NK-92 (cell line): Measurements from ENCODE around the gene PCBP3.

Experiments used
- DNase-seq: peaks from one replicate; lab custom pipeline; 2025; ENCODE audit not compliant: unreplicated experiment; lab: John Stamatoyannopoulos, UW

The PCBP3 gene

GRCh38 chr21:45778686-45779085 is 135.2 kb downstream of the PCBP3 start:
- no peak for DNase-seq

DNA sequence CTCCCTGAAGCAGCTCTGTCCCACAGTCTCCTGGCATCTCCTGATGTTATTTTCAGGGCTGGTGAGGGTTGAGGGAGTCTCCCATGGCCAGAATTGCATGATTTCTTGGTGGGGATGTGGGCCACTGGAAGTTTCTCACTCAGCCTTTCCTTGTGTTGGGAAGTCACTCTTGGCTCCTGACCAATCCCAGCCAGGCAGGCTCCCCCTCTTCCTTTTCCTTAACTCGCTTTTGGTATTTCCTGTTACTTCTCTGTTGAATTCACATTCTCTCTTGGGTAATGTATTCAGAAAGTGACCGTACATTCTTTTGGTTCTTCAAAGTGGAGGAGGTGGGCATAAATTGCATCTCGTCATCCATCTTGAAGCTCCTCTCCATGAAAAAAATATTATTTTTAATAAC is 135.7 kb downstream of the PCBP3 start:
- no peak for DNase-seq

GRCh38 chr21:45780647-45781046 is 137.1 kb downstream of the PCBP3 start:
- no peak for DNase-seq

GRCh38 chr21:45781741-45782140 is 138.2 kb downstream of the PCBP3 start:
- no peak for DNase-seq

DNA sequence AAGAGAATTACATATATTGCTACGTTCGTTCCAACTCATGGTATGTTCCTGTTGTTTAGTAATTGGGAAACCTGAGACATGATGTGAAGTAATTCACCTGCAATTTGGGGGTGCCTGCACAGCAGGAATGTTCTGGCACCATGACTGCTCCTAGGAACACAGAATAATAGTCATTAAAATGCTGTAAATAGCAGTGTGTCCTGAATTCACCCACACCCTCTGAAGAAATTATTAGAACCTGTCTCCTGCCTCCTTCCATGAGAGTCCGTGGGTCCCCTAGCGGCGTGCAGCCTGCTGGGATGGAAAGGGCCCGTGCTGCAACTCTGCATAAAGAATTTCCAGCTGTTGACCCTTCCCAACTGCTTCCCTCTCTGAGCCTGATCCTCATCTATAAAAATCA is 143.1 kb downstream of the PCBP3 start:
- DNase-seq: no peak

GRCh38 chr21:45787371-45787770 is 143.8 kb downstream of the PCBP3 start:
- no peak for DNase-seq

- no peak for DNase-seq
Observed at GRCh38 chr21:45788198-45788597, 144.7 kb downstream of the PCBP3 start.

DNA sequence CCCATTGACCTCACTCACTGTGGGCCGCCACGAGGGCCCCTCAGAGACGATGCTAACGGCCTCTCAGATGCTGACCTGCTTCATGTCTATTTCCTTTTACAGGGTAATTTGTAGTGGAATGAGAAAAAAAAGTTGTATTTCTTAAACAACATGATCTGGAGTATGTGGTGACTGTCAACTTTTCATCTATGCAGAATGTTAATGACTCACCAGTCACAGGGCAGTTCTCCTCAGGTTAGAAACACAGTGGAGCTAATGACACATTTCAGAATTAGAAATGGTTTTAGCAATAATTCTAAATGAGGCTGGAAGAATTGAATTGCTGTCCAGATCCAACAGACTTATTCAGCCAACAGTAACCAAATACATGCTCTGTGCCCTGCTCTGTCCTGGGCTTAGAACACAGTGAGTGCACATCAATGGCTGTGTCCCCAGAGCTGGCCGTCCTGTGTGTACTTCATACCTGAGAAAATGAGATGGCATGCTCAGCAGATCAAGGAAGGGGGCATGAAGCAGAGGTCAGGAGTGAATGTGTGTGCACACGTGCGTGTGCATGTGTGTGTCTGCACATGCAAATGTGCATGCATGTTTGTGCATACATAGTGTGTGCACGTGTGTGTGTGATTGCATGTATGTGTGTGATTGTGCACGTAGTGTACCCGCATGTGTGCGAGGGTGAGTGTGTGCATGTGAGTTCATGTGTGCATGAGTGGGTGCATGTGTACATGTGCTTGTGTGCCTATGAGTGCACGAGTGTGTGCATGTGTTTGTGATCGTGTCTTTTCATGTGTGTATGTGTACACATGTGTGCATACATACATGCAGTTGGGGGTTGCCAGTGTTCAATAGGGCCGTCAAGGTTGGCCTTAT is 145.3 kb downstream of the PCBP3 start:
- DNase-seq: no peak

- DNase-seq: no peak
Observed at GRCh38 chr21:45790427-45790826, 146.9 kb downstream of the PCBP3 start.

GRCh38 chr21:45791562-45792418 is 148.3 kb downstream of the PCBP3 start:
- no peak for DNase-seq

DNA sequence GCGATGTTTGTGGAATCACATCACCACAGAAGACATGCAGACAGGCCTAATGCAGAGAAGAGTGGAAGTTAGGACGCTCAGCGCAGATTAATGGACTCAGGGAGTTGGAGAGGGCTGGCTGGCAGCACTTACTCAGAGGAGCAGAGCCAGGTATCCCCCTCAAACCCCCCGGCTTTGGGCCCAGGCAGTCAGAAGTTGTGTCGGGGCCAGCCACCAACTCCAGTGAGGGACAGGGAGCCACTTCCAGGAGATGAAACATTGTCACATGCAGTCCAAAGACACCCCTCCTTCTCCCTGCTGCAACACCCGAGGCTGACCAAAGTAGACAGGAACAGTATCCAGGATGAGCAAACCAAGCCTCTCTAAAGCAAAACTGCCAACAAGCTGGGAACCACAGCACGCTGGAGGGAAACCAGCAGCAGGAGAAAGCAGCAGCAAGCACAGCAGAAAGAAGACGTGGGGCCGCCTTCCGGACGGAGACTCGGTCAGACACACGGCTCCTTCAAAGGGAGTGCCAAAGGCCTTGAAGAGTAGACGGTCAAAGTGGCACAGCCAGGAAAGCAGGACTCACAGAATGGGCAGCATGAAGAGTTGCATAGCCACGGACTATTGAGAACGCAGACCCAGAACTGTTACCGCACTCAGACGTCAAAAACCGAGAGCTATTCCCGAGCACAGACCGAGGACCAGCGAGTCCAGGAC is 149.3 kb downstream of the PCBP3 start:
- no peak for DNase-seq

- no peak for DNase-seq
Observed at GRCh38 chr21:45794027-45794426, 150.5 kb downstream of the PCBP3 start.

DNA sequence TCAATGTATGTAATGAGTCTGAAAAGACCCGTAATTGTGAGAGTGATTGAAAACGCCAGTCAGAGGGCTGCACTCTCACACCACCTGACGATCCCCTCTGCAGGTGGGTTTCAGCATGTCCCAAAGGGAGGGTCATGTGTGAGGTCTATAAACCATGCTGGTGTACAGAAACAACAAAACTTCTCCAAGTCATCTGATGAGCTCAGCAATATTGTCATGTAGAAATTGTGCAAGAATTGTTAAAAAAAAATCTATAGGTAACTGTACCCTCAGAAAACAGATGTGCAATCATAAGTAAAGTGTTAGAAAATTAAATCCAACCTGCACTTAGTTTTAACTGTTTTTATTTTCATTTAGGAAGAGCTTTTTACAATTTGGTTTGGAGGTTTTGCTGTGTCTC is 152.5 kb downstream of the PCBP3 start:
- no peak for DNase-seq

- DNase-seq: no peak
Observed at GRCh38 chr21:45797338-45797737, 153.8 kb downstream of the PCBP3 start.

GRCh38 chr21:45799765-45800338 is 156.3 kb downstream of the PCBP3 start:
- DNase-seq: no peak

- no peak for DNase-seq
Observed at GRCh38 chr21:45800339-45801080, 157.0 kb downstream of the PCBP3 start.

DNA sequence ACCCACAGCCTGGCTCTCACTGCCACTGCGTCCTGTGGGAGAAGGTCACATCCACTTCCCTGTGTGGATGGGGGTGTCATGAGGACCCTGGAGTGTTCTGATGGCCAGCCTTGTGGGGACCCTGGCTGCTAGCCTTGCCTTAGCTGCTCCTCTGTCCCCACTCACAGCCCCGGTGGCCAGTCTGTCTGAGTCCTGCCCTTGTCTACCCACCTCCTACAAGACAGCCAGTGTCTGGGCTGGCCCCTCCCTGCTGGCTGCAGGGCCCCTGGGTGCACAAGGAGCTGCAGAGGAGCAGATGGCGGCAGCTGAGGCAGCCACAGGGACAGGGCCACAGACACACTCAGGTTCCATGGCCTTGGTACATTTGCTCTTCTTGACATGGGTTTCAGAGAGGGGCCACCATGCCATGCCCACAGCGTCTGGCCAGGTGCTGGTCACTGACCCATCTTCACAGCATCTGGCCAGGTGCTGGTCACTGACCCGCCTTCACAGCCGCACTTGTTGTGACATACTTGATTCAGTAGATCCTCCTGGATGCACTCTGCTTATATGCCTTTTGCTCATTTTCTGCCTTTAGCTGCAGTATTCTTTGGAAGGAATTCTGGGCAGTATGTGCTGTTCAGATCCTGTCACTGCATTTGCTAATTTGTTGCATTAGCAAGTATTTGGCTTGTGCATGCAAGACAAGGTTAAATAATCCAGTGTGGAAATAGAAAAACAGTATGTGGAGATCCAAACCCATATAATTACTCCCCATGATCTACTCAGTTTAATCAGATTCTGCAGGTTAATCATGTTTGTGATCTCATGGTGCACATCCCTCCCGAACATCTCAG is 157.8 kb downstream of the PCBP3 start:
- no peak for DNase-seq

GRCh38 chr21:45801989-45802388 is 158.5 kb downstream of the PCBP3 start:
- no peak for DNase-seq

- no peak for DNase-seq
Observed at GRCh38 chr21:45802425-45802824, 158.9 kb downstream of the PCBP3 start.
